ENCODE measurements around the gene CYP39A1.

CYP39A1 gene

GRCh38 chr6:46584586-46584985 lies 68.0 kb downstream of the CYP39A1 start:
- no peak for DNase-seq

- DNase-seq: no peak
These were observed 68.9 kb downstream of the CYP39A1 start for GRCh38 chr6:46583721-46584120.

- DNase-seq: no peak
These were observed 69.5 kb downstream of the CYP39A1 start for GRCh38 chr6:46583081-46583480.

- DNase-seq: no peak
These were observed 71.0 kb downstream of the CYP39A1 start for GRCh38 chr6:46581459-46582177.

GRCh38 chr6:46575530-46575929 lies 77.1 kb downstream of the CYP39A1 start:
- DNase-seq: no peak

- DNase-seq: no peak
These were observed 79.5 kb downstream of the CYP39A1 start for GRCh38 chr6:46573140-46573539.

GRCh38 chr6:46565531-46565930 lies 87.1 kb downstream of the CYP39A1 start:
- no peak for DNase-seq

- no peak for DNase-seq
These were observed 88.7 kb downstream of the CYP39A1 start for GRCh38 chr6:46563924-46564323.

- no peak for DNase-seq
These were observed 96.6 kb downstream of the CYP39A1 start for GRCh38 chr6:46556053-46556452.

GRCh38 chr6:46555129-46555528 lies 97.5 kb downstream of the CYP39A1 start:
- DNase-seq: no peak

- DNase-seq: no peak
These were observed 103.5 kb downstream of the CYP39A1 start for GRCh38 chr6:46549155-46549554.

GRCh38 chr6:46541556-46541955 lies 111.1 kb downstream of the CYP39A1 start:
- DNase-seq: no peak

GRCh38 chr6:46539866-46540265 lies 112.8 kb downstream of the CYP39A1 start:
- DNase-seq: no peak

- no peak for DNase-seq
These were observed 113.7 kb downstream of the CYP39A1 start for GRCh38 chr6:46538800-46539480.

GRCh38 chr6:46530896-46531295 lies 121.7 kb downstream of the CYP39A1 start:
- DNase-seq: no peak

- no peak for DNase-seq
These were observed 123.5 kb downstream of the CYP39A1 start for GRCh38 chr6:46528961-46529750.

- no peak for DNase-seq
These were observed 126.0 kb downstream of the CYP39A1 start for GRCh38 chr6:46526607-46527006.

GRCh38 chr6:46525583-46525982 lies 127.0 kb downstream of the CYP39A1 start:
- no peak for DNase-seq

- DNase-seq: no peak
These were observed 131.1 kb downstream of the CYP39A1 start for GRCh38 chr6:46521464-46521971.

GRCh38 chr6:46517202-46517601 lies 135.4 kb downstream of the CYP39A1 start:
- DNase-seq: no peak

GRCh38 chr6:46513533-46513932 lies 139.1 kb downstream of the CYP39A1 start:
- DNase-seq: no peak

GRCh38 chr6:46511320-46511719 lies 141.3 kb downstream of the CYP39A1 start:
- no peak for DNase-seq

GRCh38 chr6:46510651-46511050 lies 142.0 kb downstream of the CYP39A1 start:
- no peak for DNase-seq
